Ishikawa (cell line): ENCODE results near the gene COQ5.

Experiments used
- CREB1 ChIP-seq: IDR thresholded peaks from 2 replicates; pipeline ENCODE4 v1.6.1; 2012; ENCODE audit warnings: low read depth
- EGR1 ChIP-seq: IDR thresholded peaks from 2 replicates; pipeline ENCODE4 v1.6.1; 2012
- RAD21 ChIP-seq: IDR thresholded peaks from 2 replicates; pipeline ENCODE4 v1.6.1; 2012; ENCODE audit warnings: low read depth
- REST ChIP-seq: IDR thresholded peaks from 2 replicates; pipeline ENCODE4 v1.6.1; 2012; ENCODE audit warnings: low read depth, mild to moderate bottlenecking
- USF1 ChIP-seq: IDR thresholded peaks from 2 replicates; pipeline ENCODE4 v1.6.1; 2012
- YY1 ChIP-seq: IDR thresholded peaks from 2 replicates; pipeline ENCODE4 v1.6.1; 2012; ENCODE audit warnings: low read depth

GRCh38 chr12:120540445-120540844 is 11.5 kb upstream of the COQ5 start:
- TF ChIP-seq REST (no peak), YY1 (no peak), RAD21 (no peak), USF1 (no peak), CREB1 (no peak), EGR1 (no peak)
